Measurements from ENCODE around the gene NUP210.

- TF ChIP-seq EZH2 (IDR thresholded peaks at IDR 0.05): no peak
- no peak for TF ChIP-seq POLR2AphosphoS5 (IDR thresholded peaks at IDR 0.05; ENCODE audit: borderline replicate concordance, low read depth, low read length)
Observed at GRCh38 chr3:13335059-13335458, 85.1 kb downstream of the NUP210 start.

Measured in SK-N-MC (cell line).